ENCODE results near the gene PSMD2. TPM values are rescaled to one million over a fixed set of nuclear protein-coding genes. Genes with fewer than 3 reads are reported as not detected.
A peak's percentile ranks its signal among the peaks of the same experiment; 100 is the strongest.
"Not testable (repeated sequence)": the region's sequence is repeated elsewhere in the genome, so short reads cannot be mapped to it uniquely, and the experiment has no call there.

PSMD2 gene
- total RNA-seq, 1 donor = 364 TPM

- H3K4me3 ChIP-seq (ENCODE audit: low read depth, low read length) = no peak overlapping the region
- DNase-seq (ENCODE audit: low read depth) = peak; percentile 7
- TF ChIP-seq CTCF (IDR thresholded peaks at IDR 0.05; ENCODE audit: insufficient read depth, low read depth, low read length) = no peak
These were observed 36.3 kb upstream of the PSMD2 start for GRCh38 chr3:184262764-184263179.

- DNase-seq (ENCODE audit: low read depth); H3K4me3 ChIP-seq (ENCODE audit: low read depth, low read length): not testable (repeated sequence)
These were observed 31.8 kb upstream of the PSMD2 start for GRCh38 chr3:184267249-184267648.

- H3K4me3 ChIP-seq (ENCODE audit: low read depth, low read length) = no peak overlapping the region
- no peak for DNase-seq (ENCODE audit: low read depth)
- TF ChIP-seq CTCF (IDR thresholded peaks at IDR 0.05; ENCODE audit: insufficient read depth, low read depth, low read length) = no peak
These were observed 26.8 kb upstream of the PSMD2 start for GRCh38 chr3:184272269-184272668.

DNA sequence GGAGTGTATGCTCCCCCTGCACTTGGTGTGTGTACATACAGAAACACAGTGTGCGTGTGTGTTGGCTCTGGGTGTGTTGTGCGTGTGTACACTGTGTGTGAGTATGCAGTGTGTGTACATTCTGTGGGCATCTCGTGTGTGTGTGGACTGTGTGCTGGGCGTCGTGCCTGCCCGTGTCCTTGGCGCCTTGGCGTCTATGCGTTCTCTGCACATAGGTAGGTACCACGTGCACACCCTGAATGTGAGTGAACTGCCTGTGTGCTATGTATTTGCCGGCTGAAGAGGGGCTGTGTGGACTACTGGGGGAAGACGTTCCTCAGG lies 23.7 kb upstream of the PSMD2 start:
- no peak for TF ChIP-seq CTCF (IDR thresholded peaks at IDR 0.05; ENCODE audit: insufficient read depth, low read depth, low read length)
- H3K4me3 ChIP-seq (ENCODE audit: low read depth, low read length) = no peak overlapping the region
- no peak for DNase-seq (ENCODE audit: low read depth)

- H3K4me3 ChIP-seq (ENCODE audit: low read depth, low read length) = no peak within 1 kb of the TSS
- no peak for DNase-seq (ENCODE audit: low read depth)
- TF ChIP-seq CTCF (IDR thresholded peaks at IDR 0.05; ENCODE audit: insufficient read depth, low read depth, low read length) = no peak
These were observed 22.8 kb upstream of the PSMD2 start, which contains the start of gene ECE2 for GRCh38 chr3:184275961-184276910. TSS of gene ECE2 (plus strand) at chr3:184276022. CDS start at chr3:184276154, 132 bp downstream.

DNA sequence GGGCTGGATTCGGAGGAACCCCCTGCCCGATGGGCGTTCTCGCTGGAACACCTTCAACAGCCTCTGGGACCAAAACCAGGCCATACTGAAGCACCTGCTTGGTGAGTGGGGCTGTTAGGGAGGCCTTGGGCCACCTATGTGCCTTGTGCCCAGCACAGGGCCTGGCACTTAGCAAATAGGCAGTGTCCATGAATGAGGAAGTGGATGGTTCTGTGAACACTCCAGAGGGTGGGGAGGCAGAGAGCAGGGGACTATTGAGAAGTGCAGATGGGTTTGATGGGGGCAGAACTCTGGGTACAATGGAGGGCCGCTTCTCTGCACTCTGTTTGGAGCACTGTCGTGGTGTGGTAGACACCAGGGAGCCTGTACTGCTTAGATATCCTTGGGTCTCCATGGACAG lies 21.7 kb upstream of the PSMD2 start:
- TF ChIP-seq CTCF (IDR thresholded peaks at IDR 0.05; ENCODE audit: insufficient read depth, low read depth, low read length) = no peak
- H3K4me3 ChIP-seq (ENCODE audit: low read depth, low read length) = no peak overlapping the region
- no peak for DNase-seq (ENCODE audit: low read depth)

- no peak overlapping the region for H3K4me3 ChIP-seq (ENCODE audit: low read depth, low read length)
- TF ChIP-seq CTCF (IDR thresholded peaks at IDR 0.05; ENCODE audit: insufficient read depth, low read depth, low read length) = no peak
- no peak for DNase-seq (ENCODE audit: low read depth)
These were observed 16.1 kb upstream of the PSMD2 start for GRCh38 chr3:184282941-184283340.

Data from fibroblast of villous mesenchyme (primary cell).